Right lobe of liver (tissue), 4 donors: ENCODE results near the gene HOXC10.

Experiments
- CTCF ChIP-seq, 4 donors: fragments of 200-600 bp in 3 of 4; fragments of 450-650 bp in 1 of 4; IDR thresholded peaks; one replicate each; pipeline versions ENCODE4 v1.5.1 to v1.8.0; 2016 to 2022; ENCODE audit warnings: antibody characterized with exemption in 4 of 4, mild to moderate bottlenecking in 2 of 4
- POLR2A ChIP-seq: fragments of 450-650 bp; IDR thresholded peaks from one replicate; pipeline ENCODE4 v1.6.1; 2017; ENCODE audit warnings: antibody characterized with exemption, mild to moderate bottlenecking
- donor health status: DM: no; HTN: no; CAD: no.
- donor health status: DM: no; HTN: no; CAD: no.
- donor health status: DM: no; HTN: yes; CAD: no.

- TF ChIP-seq POLR2A, result no peak
- no peak for TF ChIP-seq CTCF (IDR thresholded peaks at IDR 0.05)
Measured at GRCh38 chr12:54026640-54027441, 41.9 kb downstream of the HOXC10 start.
